Activated CD4-positive, CD25-positive, alpha-beta regulatory T cell treated with anti-CD3 and anti-CD28 coated beads, Interleukin-2, amount 50 U/mL, for 72 hours (primary cell): ENCODE data around the gene TGFBI.

ENCODE experiments used
- DNase-seq: peaks from one replicate; pipeline ENCODE4 v3.0.0; 2021

TGFBI gene

DNA sequence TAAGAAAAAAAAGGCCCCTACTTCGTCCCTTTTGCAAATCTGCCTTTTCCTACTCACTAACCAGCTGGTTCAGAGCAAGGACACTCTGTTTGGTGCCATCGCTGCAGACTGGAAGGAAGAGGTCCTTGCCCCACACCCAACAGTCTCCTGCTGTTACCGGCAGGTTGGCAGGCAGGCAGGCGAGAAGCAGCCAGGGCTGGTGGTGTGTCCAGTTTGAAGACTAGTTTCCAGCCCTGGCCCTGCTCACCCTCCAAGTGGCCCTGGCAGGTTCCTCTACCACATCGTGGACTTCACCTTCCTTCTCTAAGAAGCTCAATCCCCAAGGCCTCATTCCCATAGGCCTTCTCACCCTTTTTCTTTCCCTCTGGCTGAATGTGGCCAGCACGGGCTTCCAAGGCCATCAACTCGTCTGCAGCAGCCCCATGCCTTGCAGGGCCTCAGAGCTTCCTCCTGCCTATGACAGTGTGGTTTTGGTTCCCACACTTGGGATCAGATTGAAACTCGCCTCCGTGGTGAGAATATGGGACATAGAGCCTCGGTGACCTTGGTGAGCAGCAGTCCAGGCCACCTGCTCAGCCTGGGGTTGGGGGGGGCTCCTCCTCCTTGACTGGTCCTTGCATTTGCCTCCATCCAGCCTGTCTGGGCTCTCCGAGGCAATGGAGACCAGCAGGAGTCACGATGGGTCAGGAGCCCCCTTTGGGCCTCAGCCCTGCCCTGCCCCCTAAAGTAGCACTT, 22.9 kb downstream of the TGFBI start:
- no peak for DNase-seq

DNA sequence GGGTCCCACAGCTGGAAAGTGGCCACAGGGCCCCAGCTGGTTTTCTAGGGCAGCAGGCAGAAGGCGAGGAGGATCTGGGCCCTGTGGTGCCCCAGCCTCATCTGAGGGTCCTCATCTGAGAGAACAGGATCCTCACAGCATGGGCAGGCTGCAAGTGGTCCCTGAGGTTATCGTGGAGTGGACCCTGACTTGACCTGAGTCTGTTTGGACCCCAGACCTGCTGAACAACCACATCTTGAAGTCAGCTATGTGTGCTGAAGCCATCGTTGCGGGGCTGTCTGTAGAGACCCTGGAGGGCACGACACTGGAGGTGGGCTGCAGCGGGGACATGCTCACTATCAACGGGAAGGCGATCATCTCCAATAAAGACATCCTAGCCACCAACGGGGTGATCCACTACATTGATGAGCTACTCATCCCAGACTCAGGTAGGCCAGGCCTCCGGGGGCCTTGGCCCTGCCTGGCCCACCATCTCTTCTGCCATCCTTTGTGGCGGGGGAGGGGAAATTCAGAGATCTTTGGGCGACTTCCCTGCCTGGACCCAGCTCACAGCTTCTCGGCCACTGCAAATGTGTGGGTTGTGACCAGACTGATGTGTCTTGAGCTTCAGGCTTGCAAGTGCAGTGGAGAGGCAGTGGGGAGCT, 24.0 kb downstream of the TGFBI start:
- no peak for DNase-seq

DNA sequence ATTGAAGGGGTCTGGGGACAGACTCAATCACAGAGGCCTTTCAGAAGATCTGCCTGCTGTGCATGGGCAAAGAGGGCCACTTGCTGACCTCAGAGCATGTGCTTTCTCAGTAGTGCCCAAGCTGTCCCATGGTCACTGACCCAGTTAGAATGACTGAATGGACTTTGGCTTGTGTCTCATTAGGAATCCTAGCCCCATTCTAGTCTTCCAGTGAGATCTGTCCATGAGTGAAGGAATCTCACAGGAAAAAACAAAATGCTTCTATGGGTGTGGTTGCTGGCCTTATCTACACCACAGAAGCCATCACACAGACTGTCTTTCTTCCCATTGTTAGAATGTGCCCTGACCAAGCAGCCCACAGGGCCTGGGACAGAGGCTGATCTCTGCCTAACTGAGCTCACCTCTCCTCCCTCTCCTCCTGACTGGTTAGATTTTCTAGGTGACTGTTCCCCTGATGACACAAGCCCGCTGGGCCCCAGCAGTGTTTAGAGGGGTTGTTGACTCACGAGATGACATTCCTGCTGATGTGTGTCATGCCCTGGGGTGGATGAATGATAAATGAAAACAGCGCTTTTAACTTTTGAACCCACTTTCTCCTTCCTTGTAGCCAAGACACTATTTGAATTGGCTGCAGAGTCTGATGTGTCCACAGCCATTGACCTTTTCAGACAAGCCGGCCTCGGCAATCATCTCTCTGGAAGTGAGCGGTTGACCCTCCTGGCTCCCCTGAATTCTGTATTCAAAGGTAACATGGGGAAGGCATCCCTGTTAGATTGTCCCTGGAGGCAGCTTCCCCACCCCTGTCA, 24.8 kb downstream of the TGFBI start:
- DNase-seq, result no peak

DNA sequence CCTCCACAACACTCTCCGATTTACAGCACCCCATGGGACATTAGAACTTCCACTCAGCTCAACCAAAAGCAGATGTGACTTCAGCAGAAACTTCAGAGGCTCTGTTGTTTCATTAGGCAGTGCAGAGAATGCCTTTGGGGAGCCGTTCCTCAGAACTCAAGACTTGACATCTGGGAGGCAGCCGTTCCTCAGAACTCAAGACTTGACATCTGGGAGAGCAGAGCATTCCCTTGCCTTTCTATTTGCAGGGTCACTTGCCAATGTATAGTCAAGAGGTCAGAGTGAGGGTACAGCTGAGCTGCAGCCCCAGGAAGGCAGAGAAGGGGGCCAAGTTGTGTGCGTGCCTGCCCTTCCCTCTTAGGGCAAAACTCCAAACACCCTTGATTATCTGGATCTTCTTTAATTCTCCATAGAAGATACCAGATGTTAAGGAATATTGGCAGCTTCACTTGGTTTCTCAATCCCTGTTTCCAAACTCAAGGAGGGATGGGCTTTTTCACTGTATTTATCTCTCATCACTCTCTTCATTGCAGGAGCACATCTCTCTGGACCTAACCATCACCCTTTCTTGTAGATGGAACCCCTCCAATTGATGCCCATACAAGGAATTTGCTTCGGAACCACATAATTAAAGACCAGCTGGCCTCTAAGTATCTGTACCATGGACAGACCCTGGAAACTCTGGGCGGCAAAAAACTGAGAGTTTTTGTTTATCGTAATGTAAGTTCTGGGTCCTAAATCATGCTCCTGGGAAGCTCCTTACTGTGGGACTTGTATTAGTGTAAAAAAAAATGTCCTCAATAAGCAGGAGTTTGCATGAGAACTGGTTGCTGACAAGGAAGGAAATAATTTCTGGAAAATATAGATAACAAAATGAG, 25.6 kb downstream of the TGFBI start:
- no peak for DNase-seq

DNA sequence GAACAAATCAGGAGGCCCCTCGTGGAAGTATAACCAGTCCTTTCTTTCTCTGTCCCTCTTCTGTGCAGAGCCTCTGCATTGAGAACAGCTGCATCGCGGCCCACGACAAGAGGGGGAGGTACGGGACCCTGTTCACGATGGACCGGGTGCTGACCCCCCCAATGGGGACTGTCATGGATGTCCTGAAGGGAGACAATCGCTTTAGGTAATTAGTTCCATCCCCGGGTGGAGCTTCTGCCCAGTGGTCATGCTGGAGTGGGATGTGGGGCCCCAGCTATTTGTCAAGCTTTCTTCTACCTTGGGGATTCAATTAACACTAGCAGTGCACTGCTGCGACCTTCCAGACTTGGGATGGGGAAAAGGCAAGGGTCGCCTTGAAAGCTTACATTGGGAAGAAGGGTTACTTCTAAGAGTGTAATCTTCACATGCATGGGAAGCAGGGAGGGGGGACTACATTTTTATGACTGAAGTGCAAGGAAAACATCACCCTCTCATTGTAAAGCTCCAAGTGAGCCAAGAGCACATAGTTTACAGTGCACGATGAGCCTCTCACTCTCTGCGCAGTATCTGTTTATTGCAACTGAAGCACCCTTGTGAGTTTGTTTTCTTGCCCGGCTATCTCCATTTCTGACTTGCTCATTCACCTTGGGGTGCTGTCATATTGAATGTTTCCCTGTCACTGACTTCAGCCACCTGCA, 27.0 kb downstream of the TGFBI start:
- DNase-seq, result no peak

DNA sequence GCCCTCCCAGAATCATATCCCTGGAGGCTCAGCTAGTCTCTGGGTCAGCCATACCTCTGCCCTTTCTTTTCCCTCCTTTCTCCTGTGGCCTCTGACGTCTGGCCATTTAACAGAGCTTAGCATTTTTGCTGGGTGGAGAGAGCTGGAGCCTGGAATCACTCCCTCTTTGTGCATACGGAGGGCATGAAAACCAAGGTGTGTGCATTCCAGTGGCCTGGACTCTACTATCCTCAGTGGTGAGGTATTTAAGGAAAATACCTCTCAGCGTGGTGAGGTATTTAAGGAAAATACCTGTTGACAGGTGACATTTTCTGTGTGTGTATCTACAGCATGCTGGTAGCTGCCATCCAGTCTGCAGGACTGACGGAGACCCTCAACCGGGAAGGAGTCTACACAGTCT, 27.5 kb downstream of the TGFBI start:
- no peak for DNase-seq

DNA sequence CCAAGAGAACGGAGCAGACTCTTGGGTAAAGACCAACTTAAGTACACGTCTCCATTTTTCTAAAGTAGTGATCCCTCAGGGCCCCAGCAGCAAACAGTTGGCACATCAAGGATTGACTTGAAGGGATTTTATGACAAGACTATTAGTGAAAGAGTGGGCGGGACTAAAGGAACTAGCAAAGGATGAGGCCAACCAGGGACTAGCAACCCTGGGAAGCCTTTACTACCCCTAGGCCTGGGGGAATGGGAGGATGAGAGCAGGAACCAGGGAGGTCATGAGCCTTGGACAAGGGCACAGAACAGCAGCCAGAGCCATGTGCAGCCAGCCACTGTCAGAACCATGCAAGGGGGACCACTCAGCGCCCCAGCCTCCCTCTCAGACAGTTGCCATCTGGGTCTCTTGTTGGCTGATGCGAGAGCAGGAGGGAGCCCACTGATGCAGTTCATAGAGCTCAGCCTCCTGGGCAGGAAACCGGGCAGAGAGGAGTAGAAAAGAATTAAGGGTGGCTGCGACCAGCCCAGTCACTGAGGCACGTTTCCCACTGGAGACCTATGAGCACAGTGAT, 28.1 kb downstream of the TGFBI start:
- no peak for DNase-seq

DNA sequence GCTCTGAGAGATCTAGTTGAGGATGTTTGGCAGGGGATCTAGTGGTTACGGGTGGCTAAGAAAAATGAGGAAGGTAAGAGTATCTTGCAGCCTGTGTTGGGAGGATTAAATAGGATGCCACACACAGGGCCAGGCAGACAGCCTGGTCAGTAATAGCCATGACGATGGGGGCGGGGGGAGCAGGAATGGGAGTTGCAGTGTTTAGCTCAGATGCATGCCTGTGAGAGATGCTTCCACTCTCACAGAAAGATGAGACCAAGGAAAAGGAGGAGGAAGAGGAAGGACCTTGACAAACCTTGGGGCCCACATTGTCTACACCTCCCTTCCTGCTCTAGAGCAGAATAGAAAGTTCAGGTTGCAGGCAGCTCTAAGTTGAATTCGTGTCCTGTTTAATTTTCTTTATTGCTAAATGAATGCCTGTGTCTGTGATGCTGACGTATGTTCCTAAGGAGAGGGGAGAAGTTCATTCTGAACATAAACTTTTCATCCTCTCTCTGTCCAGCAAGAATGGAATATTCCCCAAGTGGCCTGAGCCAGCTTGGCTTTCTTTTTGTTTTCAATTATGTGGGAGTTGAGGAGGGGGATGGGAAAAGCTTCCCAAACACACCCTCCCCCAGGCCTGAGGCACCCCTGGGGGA, 28.7 kb downstream of the TGFBI start:
- no peak for DNase-seq

DNA sequence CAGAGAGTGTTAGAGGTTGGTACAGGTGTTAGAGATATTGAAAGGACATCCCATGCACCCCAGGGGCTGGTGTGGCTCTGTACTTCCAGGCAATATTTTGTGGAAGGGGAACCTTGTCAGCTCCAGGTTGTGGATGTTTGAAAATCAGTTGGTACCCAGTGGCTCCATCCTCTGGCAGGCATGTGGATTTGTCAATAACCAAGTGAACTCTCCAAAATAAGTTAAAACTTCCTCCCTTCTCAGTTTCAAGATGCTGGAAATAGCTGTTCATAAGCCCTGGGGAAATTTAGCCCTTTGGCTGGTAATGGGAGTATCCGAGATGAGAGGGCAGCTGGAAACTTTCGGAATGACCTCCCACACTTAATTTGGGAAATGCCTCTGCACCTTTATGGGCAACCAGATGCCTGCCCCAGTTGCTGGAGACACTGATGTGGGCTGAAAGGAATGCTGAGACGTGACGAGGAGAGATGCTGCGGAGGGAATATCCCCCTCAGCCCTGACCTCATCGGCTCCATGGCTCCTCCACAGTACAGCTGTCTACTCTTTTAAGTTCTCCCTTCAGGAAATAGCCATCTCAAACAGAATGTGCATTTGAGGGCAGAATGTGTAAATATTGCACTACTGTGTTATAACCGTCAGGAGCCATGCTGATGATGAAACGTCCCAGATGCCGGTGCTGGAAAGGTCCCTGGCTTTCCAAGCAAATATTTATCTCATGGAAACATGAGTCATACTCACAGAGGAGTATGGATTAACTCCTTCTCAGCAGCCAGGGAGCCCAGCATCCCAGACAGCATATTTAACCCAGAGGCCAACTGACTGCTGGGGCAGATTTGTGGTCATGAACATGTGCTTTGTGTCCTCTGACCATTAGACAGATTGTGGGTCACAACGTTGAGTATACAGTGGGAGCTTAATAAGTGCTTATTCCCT, 29.5 kb downstream of the TGFBI start:
- DNase-seq, result no peak

DNA sequence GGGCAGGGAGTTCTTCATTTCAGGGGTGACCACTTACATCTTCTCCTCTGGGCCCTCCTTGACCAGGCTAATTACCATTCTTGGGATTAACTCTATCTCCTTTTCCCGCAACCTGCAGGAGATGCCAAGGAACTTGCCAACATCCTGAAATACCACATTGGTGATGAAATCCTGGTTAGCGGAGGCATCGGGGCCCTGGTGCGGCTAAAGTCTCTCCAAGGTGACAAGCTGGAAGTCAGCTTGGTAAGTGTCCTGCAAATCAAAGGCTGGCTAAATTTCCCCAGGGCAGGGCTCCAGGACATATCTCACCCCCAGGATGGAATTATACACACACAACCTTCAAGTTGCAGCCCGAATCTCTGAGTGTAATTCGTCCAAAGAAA, 30.2 kb downstream of the TGFBI start:
- DNase-seq, result no peak

DNA sequence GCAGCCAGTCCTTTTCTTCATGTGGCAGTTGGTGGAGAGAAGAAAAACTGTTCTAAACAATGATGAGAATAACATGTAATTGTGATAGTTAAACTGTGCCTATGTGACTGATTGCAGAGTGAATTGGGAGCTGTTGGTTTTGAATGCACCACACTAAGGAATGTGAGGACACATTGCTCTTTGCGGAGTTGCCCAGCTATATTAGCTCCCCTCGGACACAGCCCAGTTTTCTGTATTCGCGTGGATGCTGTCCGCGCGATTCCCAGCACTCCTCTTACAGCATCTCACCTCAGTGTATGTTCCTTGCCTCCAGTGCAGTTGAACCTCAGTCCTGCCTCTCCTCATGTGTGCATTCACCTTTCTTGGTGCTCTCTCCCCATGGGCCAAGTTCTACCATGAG, 32.2 kb downstream of the TGFBI start:
- no peak for DNase-seq

DNA sequence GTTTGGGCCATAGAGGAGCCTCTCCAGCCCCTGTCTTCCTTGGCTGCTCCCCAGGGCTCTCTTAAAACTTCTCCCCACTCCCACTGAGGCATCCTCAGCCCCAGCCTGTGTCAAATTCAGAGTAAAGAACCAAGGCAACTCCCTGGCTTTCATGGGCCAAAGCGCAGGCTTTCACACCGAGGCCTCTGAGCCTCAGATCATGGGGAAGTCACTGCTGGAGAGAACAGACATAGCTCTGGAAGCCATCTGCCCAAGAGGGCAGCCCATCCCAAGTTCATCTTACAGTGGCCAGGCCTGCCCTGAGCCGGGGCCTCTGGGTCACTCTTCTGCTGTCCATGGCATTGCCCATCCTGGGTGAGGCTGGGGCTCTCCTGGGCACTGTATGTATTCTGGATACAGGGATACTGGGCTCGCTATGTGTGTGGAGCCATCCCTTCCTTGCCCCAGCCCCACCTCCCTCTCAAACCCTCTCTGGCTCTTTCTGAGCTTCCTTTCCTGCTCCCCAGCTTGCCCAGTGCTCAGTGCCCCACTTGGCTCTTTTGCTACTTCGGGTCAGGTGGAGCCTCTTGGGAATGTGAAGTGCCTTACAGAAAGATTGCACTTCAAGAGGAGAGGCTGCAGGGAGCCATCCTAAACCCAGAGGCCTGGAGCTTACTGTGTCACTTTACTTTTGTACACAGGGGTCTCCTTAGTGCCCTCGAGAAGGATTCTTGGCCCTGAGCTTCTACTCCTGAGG, 33.0 kb downstream of the TGFBI start:
- DNase-seq, result no peak

DNA sequence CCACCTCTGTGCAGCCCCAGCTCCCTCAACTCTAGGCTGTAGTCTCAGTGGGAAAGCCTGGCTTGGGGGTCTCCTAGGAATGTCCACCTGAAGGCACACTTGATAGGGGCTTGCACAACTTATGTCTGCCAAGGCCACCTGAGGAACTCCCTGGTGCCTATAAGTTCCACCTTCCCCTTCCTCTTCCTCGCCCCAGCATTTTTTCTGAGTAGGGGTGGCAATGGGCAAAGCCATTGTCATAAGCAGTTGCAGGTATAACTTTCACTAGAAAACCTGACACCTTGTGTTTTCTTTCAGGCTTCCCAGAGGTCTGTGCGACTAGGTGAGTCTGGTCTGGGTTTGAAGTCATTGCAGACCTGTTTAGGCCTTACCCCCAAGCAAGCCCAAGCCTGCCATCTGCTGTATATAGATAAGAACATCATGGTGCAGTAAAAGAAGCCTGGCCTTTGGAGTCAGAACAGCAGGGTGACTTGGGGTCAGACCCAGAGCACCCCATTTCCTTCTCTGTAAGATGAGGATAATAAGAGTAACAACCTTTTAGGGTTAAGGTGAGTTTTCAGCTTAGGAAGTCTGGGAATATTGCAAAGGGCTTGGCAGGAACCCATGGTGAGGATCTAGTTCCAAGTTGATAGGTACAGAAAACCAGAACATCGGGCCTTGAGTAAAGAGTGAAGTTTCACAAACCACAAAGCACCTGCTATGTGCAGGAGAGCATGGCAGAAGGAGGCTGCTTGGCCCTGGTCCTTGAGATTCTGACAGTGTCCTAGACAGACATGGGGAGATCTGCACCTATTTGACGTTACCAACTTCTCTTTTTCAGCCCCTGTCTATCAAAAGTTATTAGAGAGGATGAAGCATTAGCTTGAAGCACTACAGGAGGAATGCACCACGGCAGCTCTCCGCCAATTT, 33.8 kb downstream of the TGFBI start:
- no peak for DNase-seq

DNA sequence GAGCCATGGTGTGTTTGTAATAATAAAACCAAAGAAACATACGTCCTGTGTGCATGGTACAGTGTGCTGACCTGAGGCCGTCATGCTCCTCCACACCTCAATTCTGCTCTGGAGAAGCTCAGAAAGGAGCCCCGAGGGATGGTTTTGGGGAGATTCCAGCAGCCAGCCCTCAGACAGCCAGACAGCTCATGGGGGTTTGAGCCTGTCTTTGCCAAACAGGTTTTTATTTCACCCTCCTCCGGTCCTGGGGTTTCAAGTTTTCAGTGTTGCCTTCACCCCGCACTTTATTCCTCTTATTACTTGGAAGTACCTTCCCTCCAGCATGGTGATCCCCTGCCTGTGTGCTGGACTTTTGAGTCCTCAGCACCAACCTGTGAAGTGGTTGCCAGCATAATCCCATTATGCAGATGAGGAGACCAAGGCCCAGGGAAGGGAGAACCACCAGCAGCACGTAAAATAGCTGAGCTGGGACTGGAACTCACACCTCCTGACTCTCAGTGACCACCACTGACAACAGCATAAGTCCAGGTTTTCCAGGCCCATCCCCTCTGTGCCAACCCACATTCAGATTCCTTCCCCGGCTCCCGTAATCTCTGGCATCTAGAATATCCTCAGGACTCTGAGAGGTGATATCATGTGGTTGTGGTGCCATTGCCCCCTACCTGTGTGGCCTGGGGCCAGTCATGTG, 35.1 kb downstream of the TGFBI start:
- no peak for DNase-seq

DNA sequence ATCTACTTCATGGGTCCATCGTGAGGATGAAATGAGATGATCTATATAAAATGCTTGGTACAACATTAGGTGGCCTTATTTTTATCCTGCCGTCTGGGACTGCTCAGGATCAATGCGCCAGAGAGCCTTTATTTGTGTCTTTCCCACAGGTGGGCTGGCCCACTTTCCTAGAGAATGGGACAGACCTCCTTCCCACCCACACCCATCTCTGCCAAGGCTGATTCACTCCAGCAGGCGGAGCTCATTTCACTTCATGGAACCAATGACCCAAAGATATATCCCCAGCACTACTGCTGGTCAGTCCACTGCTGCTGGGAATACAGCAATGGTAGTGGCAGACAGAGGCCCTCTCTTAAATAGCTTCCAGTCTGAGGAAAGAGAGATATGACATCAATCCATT, 35.7 kb downstream of the TGFBI start:
- no peak for DNase-seq

DNA sequence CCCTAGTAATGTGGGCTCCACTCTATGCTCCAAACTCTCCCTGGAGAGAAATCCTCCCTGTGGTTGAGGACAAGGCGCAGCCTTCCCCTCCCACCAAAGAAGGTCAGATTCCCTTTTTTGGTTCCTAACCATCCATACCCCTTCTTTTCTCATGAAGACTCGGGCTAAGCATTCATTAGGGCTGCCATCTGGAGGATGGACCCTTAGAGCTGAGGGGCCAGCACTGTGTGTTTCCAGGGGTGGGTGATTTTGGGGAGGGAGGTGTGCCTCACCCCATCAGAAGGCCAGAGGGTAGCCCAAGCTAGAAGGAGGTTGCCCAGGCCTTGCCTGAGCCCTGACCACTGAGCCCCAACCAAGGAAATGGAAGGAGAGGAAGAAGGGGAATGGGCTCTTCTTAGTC, 36.8 kb downstream of the TGFBI start:
- DNase-seq, result no peak

DNA sequence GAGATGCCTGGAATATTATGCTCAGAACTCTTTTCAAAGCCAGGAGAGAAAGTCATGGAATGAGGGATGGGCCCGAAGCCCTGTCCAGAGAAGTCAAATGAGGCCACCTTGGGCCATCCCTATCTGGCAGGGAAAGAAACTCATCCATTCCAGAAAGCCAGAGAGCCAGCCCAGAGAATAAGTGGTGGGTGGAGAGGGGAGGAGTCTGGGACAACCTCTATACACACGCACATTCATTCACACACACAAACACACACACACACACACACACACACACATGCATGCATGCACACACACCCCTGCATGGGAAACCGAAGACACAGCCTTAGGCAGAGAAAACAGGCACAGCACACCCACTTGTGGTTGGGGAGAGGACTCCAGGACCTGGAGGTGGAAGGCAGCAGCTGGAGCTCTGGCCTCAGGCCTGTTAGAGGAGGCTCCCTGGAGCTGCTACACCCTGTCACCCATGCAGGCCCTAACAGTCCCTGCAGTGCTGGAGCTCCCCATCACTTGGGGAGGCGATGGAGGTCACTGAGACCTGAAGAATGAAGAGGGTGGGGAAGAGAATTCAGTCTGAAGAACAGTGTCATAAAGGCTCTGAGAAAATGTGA, 38.0 kb downstream of the TGFBI start:
- no peak for DNase-seq
